ENCODE measurements around the gene ZNF555.
A peak's percentile ranks its signal among the peaks of the same experiment; 100 is the strongest.

- no peak for TF ChIP-seq ZNF326 (CRISPR knock-in tag; IDR thresholded peaks at IDR 0.05; ENCODE audit: borderline replicate concordance)
- TF ChIP-seq CTCF (CRISPR knock-in tag; IDR thresholded peaks at IDR 0.05) = no peak
- TF ChIP-seq SIN3A (IDR thresholded peaks at IDR 0.05; ENCODE audit: borderline replicate concordance, low read depth, low read length) = no peak
- TF ChIP-seq CREB1 (IDR thresholded peaks at IDR 0.05) = peak; percentile 52; the same call in 1 of the 2 replicates
- TF ChIP-seq CREB1 (CRISPR knock-in tag; IDR thresholded peaks at IDR 0.05) = no peak
- TF ChIP-seq POLR2A (IDR thresholded peaks at IDR 0.05; ENCODE audit: insufficient read depth in 1 of 2, low read depth in 2 of 2, low read length in 2 of 2) = no peak
- TF ChIP-seq, protein P1, sequence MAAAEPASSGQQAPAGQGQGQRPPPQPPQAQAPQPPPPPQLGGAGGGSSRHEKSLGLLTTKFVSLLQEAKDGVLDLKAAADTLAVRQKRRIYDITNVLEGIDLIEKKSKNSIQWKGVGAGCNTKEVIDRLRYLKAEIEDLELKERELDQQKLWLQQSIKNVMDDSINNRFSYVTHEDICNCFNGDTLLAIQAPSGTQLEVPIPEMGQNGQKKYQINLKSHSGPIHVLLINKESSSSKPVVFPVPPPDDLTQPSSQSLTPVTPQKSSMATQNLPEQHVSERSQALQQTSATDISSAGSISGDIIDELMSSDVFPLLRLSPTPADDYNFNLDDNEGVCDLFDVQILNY (CRISPR knock-in tag; conservative IDR thresholded peaks at IDR 0.05) = no peak
- no peak for TF ChIP-seq NR2C2 (CRISPR knock-in tag; IDR thresholded peaks at IDR 0.05; ENCODE audit: borderline replicate concordance)
- TF ChIP-seq ZBTB8A (CRISPR knock-in tag; IDR thresholded peaks at IDR 0.05; ENCODE audit: borderline replicate concordance, low read depth) = no peak
These were observed 47.7 kb upstream of the ZNF555 start for GRCh38 chr19:2793577-2793976.
